Erythroblast (primary cell): ENCODE measurements around the gene MOB3A.

Experiments used
- GATA1 ChIP-seq: IDR thresholded peaks from 2 replicates; pipeline ENCODE4 v1.6.1; 2011; ENCODE audit warnings: low read depth, mild to moderate bottlenecking, control low read depth, low read length, moderate library complexity
- POLR2A ChIP-seq: IDR thresholded peaks from 2 replicates; pipeline ENCODE4 v1.6.1; 2011; ENCODE audit warnings: mild to moderate bottlenecking, low read length

DNA sequence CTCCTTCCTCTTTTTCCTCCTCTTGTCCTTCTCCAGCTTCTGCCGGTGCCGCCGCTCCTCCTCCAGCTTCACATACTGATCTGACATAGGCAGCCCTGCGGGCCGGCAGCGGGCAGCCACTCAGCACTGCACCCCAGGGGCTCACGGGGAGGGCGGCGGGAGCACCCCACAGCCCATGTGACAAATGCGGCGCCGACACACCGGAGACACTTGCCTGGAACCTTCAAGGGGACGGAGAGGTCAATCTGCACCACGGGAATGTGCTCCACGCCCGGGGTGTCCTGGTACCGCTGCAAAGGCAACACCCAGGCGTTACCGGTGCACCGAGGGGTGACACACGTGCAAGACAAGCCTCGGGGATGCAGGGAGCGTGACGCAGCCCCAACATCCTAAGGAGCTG lies 19.2 kb upstream of the MOB3A start:
- TF ChIP-seq POLR2A, result no peak
- no peak for TF ChIP-seq GATA1
